HFF-Myc (cell line): Measurements from ENCODE around the gene HOXD4.

Experiments used
- DNase-seq: peaks from one replicate; pipeline ENCODE4 v3.0.0-alpha.2; 2011; ENCODE audit warnings: low read depth; ENCODE audit errors: extremely low read depth
- H3K4me3 ChIP-seq: replicated peaks from 2 replicates; pipeline ENCODE4 v1.5.1; 2011; ENCODE audit warnings: low read depth, mild to moderate bottlenecking, control low read depth, low read length
- TF ChIP-seq, protein P1 (sequence below): IDR thresholded peaks from 2 replicates; pipeline ENCODE4 v1.5.1; 2012; ENCODE audit warnings: mild to moderate bottlenecking, low read depth, low read length, control low read depth; ENCODE audit errors: missing control alignments

The HOXD4 gene

DNA sequence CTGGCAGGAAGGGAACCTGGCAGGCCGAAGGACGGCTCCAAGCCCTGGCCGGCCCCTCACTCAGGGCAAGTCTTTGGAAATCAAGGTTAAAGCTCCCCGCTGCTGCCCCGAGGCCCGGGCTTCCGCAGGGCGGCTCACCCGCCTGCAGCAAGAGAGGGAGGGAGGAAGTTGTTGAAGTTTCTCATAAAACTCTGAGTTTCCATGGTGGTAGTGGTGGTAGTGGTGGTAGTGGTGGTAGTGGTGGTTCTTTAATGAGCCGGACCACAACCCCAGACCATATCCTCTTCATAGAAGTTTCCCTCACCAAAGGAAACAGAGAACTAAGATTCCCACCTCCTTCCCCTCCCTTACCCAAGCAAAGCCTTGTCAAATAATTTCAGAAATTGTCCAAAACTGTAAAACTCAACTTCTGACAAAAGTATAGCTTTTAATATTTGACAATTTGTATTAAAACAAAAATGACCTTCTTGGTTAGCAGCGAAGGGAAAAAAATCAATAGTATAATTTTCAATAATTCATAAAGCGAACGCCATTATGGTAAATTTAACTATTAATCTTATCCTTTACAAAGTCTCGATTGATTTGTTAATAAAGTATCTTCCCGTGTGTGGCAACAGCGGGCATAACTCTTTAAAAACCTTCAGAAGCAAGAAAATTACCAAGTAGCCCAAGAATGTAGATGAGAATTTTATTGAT lies 36.3 kb upstream of the HOXD4 start:
- no peak for DNase-seq
- TF ChIP-seq, protein P1, sequence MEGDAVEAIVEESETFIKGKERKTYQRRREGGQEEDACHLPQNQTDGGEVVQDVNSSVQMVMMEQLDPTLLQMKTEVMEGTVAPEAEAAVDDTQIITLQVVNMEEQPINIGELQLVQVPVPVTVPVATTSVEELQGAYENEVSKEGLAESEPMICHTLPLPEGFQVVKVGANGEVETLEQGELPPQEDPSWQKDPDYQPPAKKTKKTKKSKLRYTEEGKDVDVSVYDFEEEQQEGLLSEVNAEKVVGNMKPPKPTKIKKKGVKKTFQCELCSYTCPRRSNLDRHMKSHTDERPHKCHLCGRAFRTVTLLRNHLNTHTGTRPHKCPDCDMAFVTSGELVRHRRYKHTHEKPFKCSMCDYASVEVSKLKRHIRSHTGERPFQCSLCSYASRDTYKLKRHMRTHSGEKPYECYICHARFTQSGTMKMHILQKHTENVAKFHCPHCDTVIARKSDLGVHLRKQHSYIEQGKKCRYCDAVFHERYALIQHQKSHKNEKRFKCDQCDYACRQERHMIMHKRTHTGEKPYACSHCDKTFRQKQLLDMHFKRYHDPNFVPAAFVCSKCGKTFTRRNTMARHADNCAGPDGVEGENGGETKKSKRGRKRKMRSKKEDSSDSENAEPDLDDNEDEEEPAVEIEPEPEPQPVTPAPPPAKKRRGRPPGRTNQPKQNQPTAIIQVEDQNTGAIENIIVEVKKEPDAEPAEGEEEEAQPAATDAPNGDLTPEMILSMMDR, result no peak
- no peak overlapping the region for H3K4me3 ChIP-seq

DNA sequence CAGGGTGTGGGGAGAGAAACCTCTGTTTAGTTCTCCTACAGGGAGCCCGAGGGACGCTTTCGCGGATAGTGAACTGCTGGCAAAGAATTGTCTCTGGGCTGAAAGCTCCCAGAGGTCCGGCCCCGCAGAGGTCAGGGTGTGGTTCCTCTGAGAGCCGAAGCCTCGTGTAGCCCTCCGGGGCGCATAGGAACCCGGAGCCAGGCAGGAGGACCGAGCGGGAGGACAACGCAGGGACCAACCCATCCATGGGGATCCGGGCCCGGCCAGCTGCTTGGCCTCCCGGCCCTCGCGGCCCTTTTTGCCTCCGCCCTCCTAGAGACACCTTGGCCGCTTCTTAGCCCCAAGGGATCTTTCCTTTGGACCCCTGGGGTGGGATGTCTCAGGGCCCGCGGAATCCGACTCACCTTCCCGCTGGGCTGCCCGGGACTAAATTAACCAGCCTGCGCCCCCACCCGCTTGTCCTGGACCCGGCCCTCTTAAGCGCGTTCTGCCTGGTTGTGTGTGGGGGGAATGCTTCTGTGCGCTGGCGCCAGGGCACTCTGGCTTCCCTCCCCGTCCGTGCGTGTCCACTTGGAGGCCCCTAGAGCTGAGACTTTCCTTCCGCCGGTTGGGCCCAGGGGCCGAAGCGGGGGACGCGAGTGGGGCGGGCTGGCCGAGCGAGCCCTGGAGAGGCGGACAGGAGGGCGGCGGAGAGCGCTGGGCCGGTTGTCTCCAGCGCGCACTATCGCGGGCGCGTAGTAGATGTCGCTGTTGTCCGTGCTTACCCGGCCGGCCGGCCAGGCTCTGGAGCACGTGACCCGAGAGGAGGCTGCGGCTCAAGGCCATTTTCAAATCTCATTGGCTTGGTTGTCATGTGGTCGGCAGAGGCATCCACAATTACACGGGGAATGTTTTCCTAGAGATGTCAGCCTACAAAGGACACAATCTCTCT lies 35.2 kb upstream of the HOXD4 start, which contains the start of gene HOXD10:
HOXD10 (plus strand) TSS at position 896 of the 931 bp plus-strand sequence. CDS start 56 bp downstream, outside the sequence.
- DNase-seq, result no peak
- TF ChIP-seq, protein P1, result no peak
- H3K4me3 ChIP-seq, result no peak within 1 kb of the TSS

DNA sequence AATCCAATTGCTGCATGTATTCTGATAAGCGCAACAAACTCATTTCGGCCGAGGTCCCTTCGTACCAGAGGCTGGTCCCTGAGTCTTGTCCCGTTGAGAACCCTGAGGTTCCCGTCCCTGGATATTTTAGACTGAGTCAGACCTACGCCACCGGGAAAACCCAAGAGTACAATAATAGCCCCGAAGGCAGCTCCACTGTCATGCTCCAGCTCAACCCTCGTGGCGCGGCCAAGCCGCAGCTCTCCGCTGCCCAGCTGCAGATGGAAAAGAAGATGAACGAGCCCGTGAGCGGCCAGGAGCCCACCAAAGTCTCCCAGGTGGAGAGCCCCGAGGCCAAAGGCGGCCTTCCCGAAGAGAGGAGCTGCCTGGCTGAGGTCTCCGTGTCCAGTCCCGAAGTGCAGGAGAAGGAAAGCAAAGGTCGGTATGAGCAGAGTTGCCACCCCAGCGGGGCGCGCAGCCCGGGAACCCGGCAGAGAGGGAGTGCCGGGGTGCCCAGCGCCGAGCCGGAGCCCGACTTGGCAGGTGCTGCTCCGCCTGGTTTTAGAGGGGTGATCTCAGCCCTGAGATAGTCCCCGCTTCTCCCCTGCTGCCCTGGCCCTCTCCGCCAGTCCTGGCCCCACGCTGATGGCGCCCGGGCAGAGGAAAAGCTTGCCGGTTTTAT lies 34.1 kb upstream of the HOXD4 start:
- H3K4me3 ChIP-seq, result no peak overlapping the region
- TF ChIP-seq, protein P1, result no peak
- no peak for DNase-seq

DNA sequence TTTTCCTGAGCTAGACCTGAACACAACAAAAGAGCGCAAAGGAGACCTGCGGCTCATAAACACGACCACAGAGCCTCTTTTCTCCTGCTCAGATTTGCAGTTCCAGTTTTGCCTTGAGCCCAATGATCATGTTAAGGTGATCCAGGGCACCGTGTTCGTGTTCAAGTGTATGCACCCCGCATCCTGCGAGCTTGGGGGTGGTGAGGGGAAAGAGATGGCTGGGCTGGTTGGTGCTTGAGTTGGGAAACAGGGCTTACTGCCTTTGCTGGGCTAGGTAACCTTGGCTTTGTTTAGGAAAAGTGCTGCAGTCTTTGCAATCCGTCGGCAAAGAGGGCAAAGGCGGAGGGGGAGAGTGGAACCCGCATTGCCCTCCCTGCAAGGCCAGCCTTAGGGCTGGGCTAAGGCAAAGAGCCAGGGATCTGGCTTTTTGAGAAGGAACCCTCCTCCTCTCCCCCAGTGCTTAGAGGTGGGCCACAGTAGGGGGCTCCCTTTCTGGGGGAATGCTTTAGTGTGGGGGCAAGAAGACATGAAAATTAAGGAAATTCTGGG lies 33.5 kb upstream of the HOXD4 start:
- TF ChIP-seq, protein P1, result no peak
- no peak for DNase-seq
- no peak overlapping the region for H3K4me3 ChIP-seq

DNA sequence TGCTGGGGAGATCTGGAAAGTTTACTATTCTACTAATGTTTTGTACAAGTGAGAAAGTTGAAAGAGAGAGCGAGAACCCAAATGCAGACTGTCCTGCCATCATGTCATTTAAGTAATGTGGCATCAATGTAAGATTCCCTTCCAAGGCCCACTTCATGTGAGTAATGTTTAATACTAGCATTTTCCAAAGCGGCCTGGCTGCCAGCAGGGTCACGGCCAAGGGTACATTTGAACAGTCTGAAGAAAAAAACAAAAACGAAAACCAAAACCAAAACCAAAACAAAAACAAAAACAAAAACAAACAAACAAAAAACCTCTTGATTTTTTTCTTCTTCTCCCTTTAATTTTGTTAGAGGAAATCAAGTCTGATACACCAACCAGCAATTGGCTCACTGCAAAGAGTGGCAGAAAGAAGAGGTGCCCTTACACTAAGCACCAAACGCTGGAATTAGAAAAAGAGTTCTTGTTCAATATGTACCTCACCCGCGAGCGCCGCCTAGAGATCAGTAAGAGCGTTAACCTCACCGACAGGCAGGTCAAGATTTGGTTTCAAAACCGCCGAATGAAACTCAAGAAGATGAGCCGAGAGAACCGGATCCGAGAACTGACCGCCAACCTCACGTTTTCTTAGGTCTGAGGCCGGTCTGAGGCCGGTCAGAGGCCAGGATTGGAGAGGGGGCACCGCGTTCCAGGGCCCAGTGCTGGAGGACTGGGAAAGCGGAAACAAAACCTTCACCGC lies 32.6 kb upstream of the HOXD4 start:
- DNase-seq, result no peak
- TF ChIP-seq, protein P1, result peak; percentile 40
- no peak overlapping the region for H3K4me3 ChIP-seq
